SK-N-MC (cell line): ENCODE measurements around the gene TTC7B.

Experiments
- EZH2 ChIP-seq: fragments of 200-600 bp; sonication (generic); IDR thresholded peaks from one replicate; pipeline ENCODE4 v1.6.1; 2017; ENCODE audit warnings: antibody characterized with exemption
- FOXP2 ChIP-seq: optimal IDR thresholded peaks from 2 replicates; pipeline ENCODE3; 2011; ENCODE audit warnings: mild to moderate bottlenecking, moderate library complexity; ENCODE audit not compliant: insufficient read depth; ENCODE audit errors: extremely low read length, control extremely low read depth
- POLR2AphosphoS5 ChIP-seq: IDR thresholded peaks from 2 replicates; pipeline ENCODE4 v1.6.1; 2012; ENCODE audit warnings: mild to moderate bottlenecking, low read depth, low read length, borderline replicate concordance

- TF ChIP-seq EZH2 (no peak), POLR2AphosphoS5 (no peak), FOXP2 (no peak)
These were observed 282.6 kb downstream of the TTC7B start for GRCh38 chr14:90533591-90534021.
